ENCODE data around the gene EFCAB9. TPM values are rescaled to one million over a fixed set of nuclear protein-coding genes. Genes with fewer than 3 reads are reported as not detected.

The EFCAB9 gene
- total and polyA plus RNA-seq, 5 donors from 2014 or later = not detected

- H3K4me3 ChIP-seq (ENCODE audit: low read depth, low read length) = peak overlapping the region; percentile 69
- peaks cover 80% of the 10 kb centered on the region for H3K4me1 ChIP-seq (ENCODE audit: control insufficient read depth, insufficient read depth, low read length, poor library complexity, severe bottlenecking)
- Mint-ChIP-seq H3K4me1 (peaks cover 15 to 73% (median 39%) of the 10 kb centered on the region in 4 donors), H3K36me3 (peaks cover 17% of the 10 kb centered on the region), H3K27ac (peak overlapping the region; percentile 97 to 99 (median 99)), H3K4me3 (peak overlapping the region; percentile 96 to 100 (median 99)), H3K27me3 (no peaks in the 10 kb centered on the region), H3K9me3 (peaks cover 0 to 3% (median 0%) of the 10 kb centered on the region in 7 donors)
- peaks cover 7% of the 10 kb centered on the region for H3K36me3 ChIP-seq (ENCODE audit: control insufficient read depth, insufficient read depth, low read length)
- no peaks in the 10 kb centered on the region for H3K27me3 ChIP-seq (ENCODE audit: control insufficient read depth, insufficient read depth, low read length)
- DNase-seq = no peak
- no peaks in the 10 kb centered on the region for H3K9me3 ChIP-seq (ENCODE audit: control insufficient read depth in 2 of 2, low read length in 2 of 2)
- ATAC-seq (ENCODE audit: low read depth in 2 of 2) = no peak
- peak overlapping the region; percentile 95 for H3K27ac ChIP-seq (ENCODE audit: insufficient read depth, low read length, poor library complexity, severe bottlenecking)
Observed at GRCh38 chr5:172183881-172184280, 10.1 kb upstream of the EFCAB9 start.

- no peaks in the 10 kb centered on the region for H3K27me3 ChIP-seq (ENCODE audit: control insufficient read depth, insufficient read depth, low read length)
- H3K36me3 Mint-ChIP-seq = peaks cover 15% of the 10 kb centered on the region
- ATAC-seq (ENCODE audit: low read depth in 2 of 2) (no peak), DNase-seq (peak in 2 of 3 donors; percentile 37 to 38)
- H3K4me1 Mint-ChIP-seq = peaks cover 12 to 61% (median 32%) of the 10 kb centered on the region in 4 donors
- peak overlapping the region; percentile 97 to 99 (median 99) for H3K27ac Mint-ChIP-seq
- peak overlapping the region; percentile 95 for H3K27ac ChIP-seq (ENCODE audit: insufficient read depth, low read length, poor library complexity, severe bottlenecking)
- H3K4me1 ChIP-seq (ENCODE audit: control insufficient read depth, insufficient read depth, low read length, poor library complexity, severe bottlenecking) = peaks cover 70% of the 10 kb centered on the region
- peaks cover 7% of the 10 kb centered on the region for H3K36me3 ChIP-seq (ENCODE audit: control insufficient read depth, insufficient read depth, low read length)
- H3K4me3 Mint-ChIP-seq = peak overlapping the region; percentile 96 to 100 (median 99)
- no peaks in the 10 kb centered on the region for H3K9me3 ChIP-seq (ENCODE audit: control insufficient read depth in 2 of 2, low read length in 2 of 2)
- no peaks in the 10 kb centered on the region for H3K27me3 Mint-ChIP-seq
- H3K9me3 Mint-ChIP-seq = peaks cover 0 to 3% (median 0%) of the 10 kb centered on the region in 7 donors
- H3K4me3 ChIP-seq (ENCODE audit: low read depth, low read length) = peak overlapping the region; percentile 95
Observed at GRCh38 chr5:172185096-172185461, 8.9 kb upstream of the EFCAB9 start.

DNA sequence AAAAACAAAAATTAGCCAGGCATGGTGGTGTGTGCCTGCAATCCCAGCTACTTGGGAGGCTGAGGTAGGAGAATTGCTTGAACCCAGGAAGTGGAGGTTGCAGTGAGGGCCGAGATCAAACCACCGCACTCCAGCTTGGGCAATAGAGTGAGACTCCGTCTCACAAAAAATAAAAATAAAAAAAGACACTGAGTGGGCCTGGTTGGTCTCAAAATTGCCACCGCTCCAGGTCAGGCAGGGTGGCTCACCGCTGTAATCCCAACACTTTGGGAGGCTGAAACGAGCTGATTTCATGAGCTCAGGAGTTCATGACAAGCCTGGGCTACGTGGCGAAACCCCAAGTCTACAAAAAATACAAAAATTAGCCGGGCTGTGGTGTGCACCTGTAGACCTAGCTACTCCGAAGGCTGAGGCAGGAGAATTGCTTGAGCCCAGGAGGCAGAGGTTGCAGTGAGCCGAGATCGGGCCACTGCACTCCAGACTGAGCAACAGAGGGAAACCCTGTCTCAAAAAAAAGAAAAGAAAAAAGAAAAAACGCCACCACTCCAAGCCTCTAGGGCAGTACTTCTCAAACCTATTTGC, 7.8 kb upstream of the EFCAB9 start:
- Mint-ChIP-seq H3K4me1 (peaks cover 6 to 50% (median 24%) of the 10 kb centered on the region in 4 donors), H3K27ac (peak overlapping the region; percentile 97 to 99 (median 99)), H3K36me3 (peaks cover 10% of the 10 kb centered on the region), H3K27me3 (no peaks in the 10 kb centered on the region), H3K4me3 (peak overlapping the region; percentile 96 to 100 (median 99)), H3K9me3 (peaks cover 0 to 3% (median 0%) of the 10 kb centered on the region in 7 donors)
- H3K27me3 ChIP-seq (ENCODE audit: control insufficient read depth, insufficient read depth, low read length) = no peaks in the 10 kb centered on the region
- peak overlapping the region; percentile 95 for H3K27ac ChIP-seq (ENCODE audit: insufficient read depth, low read length, poor library complexity, severe bottlenecking)
- DNase-seq (no peak), ATAC-seq (ENCODE audit: low read depth in 2 of 2) (no peak)
- peak overlapping the region; percentile 95 for H3K4me3 ChIP-seq (ENCODE audit: low read depth, low read length)
- peaks cover 58% of the 10 kb centered on the region for H3K4me1 ChIP-seq (ENCODE audit: control insufficient read depth, insufficient read depth, low read length, poor library complexity, severe bottlenecking)
- H3K36me3 ChIP-seq (ENCODE audit: control insufficient read depth, insufficient read depth, low read length) = peaks cover 7% of the 10 kb centered on the region
- H3K9me3 ChIP-seq (ENCODE audit: control insufficient read depth in 2 of 2, low read length in 2 of 2) = no peaks in the 10 kb centered on the region

DNA sequence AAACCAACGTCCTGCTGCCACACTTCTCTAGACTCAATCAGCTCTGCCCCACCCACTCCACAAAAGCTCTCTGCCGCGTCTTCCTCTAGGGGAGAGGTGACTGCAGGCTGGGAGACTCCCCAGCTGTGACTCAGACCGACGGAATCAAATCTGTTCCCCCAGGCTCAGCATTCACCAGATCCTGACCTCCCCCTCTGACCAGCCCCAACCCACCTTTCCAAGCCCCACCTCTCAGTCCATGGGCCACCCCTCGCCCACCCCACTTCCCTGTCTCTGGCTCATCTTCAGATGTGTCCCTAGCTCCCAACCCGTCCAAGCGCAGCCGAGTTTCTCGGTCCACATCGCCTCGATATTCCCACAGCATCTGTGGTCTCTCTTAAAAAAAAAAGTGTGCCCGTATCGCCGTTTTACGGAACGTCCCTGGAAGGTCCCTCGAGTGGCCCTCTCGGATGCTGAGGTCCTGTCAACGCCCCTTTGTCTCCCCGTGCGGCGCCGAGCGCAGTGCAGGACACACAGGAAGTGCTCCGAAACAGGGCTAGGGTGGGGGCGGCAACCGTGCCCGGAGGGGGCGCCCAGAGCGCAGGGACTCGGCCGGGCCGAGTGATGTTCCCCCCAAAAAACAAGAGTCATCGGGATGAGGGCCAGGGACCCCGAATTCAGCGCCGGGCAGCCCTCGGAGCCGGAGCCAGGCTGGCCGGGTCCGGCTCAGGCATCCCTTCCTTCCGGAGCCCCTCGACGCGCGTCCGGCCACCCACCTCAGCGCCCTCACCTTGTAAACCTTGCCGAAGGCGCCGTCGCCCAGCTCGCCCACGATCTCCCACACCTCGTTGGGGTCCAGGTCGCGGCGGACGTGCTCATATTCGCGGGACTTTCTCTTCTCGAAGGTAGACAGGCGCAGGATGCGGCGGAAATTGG, 6.6 kb upstream of the EFCAB9 start:
- Mint-ChIP-seq H3K27me3 (no peaks in the 10 kb centered on the region), H3K27ac (peak overlapping the region; percentile 97 to 99 (median 97)), H3K4me1 (peaks cover 6 to 39% (median 23%) of the 10 kb centered on the region in 4 donors), H3K4me3 (peak overlapping the region; percentile 96 to 100 (median 99)), H3K9me3 (peaks cover 0 to 3% (median 0%) of the 10 kb centered on the region in 7 donors), H3K36me3 (peaks cover 10% of the 10 kb centered on the region)
- peak overlapping the region; percentile 95 for H3K27ac ChIP-seq (ENCODE audit: insufficient read depth, low read length, poor library complexity, severe bottlenecking)
- DNase-seq (peak; percentile 60 to 82 (median 66)), ATAC-seq (ENCODE audit: low read depth in 2 of 2) (peak; percentile 29 to 31)
- H3K36me3 ChIP-seq (ENCODE audit: control insufficient read depth, insufficient read depth, low read length) = peaks cover 7% of the 10 kb centered on the region
- peak overlapping the region; percentile 95 for H3K4me3 ChIP-seq (ENCODE audit: low read depth, low read length)
- no peaks in the 10 kb centered on the region for H3K9me3 ChIP-seq (ENCODE audit: control insufficient read depth in 2 of 2, low read length in 2 of 2)
- peaks cover 48% of the 10 kb centered on the region for H3K4me1 ChIP-seq (ENCODE audit: control insufficient read depth, insufficient read depth, low read length, poor library complexity, severe bottlenecking)
- no peaks in the 10 kb centered on the region for H3K27me3 ChIP-seq (ENCODE audit: control insufficient read depth, insufficient read depth, low read length)

DNA sequence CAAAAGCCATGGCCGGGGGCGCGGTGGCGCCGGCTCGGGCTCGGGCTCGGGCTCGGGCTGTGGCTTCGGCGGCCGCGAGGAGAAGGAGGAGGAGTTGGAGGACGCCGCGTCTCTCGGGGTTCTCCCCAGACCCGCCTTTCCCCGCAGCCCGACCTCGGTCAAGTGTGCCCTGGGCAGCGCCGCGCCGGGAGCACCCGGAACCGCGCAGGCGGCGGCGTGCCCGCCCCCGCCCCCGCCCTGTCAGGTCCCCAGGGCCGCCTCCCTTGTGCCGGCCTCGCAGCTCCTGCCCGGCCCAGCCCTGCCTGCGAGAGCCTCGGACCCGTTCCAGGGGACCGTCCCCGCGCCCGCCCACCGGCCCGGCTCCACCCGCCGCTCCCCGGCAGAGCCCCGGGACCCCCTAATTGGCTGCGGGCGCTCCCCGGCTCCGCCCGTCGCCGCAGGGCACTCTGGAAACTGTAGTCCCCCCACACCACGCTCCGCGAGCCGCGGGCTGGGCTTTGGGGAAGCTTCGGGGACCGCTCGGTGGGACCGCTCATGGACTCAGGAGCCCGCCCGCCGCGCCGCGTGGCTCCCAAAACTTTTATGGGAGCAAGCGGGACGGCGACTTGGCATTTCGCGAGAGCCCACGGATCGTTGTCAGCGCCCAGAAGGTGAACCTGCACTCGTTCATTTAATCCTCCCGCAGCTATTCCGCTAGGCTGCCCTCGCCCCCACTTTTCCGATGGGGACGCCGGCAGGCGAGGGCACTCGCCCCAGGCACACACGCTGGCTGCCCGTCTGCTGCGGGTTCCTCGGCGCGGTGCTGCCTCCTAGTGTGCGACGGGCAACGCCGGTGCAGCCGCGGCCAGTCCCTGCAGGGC, 5.7 kb upstream of the EFCAB9 start, which contains the start of gene STK10:
Gene STK10 (minus strand): TSS at position 192 of the 860 bp plus-strand sequence. CDS start 182 bp downstream, at position 10.
- Mint-ChIP-seq H3K36me3 (peaks cover 5% of the 10 kb centered on the region), H3K4me3 (peak within 1 kb of the TSS; percentile 96 to 100 (median 99)), H3K27ac (peak within 1 kb of the TSS; percentile 97 to 99 (median 97)), H3K27me3 (no peaks in the 10 kb centered on the region), H3K9me3 (peaks cover 0 to 3% (median 0%) of the 10 kb centered on the region in 7 donors), H3K4me1 (peaks cover 2 to 30% (median 16%) of the 10 kb centered on the region in 4 donors)
- ATAC-seq (ENCODE audit: low read depth in 2 of 2) = peak; percentile 81 to 83
- Histone ChIP-seq H3K4me3 (ENCODE audit: low read depth, low read length) (peak within 1 kb of the TSS; percentile 95), H3K9me3 (ENCODE audit: control insufficient read depth in 2 of 2, low read length in 2 of 2) (no peaks in the 10 kb centered on the region), H3K4me1 (ENCODE audit: control insufficient read depth, insufficient read depth, low read length, poor library complexity, severe bottlenecking) (peaks cover 39% of the 10 kb centered on the region), H3K27me3 (ENCODE audit: control insufficient read depth, insufficient read depth, low read length) (no peaks in the 10 kb centered on the region), H3K27ac (ENCODE audit: insufficient read depth, low read length, poor library complexity, severe bottlenecking) (peak within 1 kb of the TSS; percentile 95), H3K36me3 (ENCODE audit: control insufficient read depth, insufficient read depth, low read length) (peaks cover 7% of the 10 kb centered on the region)
- peak; percentile 85 to 94 (median 91) for DNase-seq

DNA sequence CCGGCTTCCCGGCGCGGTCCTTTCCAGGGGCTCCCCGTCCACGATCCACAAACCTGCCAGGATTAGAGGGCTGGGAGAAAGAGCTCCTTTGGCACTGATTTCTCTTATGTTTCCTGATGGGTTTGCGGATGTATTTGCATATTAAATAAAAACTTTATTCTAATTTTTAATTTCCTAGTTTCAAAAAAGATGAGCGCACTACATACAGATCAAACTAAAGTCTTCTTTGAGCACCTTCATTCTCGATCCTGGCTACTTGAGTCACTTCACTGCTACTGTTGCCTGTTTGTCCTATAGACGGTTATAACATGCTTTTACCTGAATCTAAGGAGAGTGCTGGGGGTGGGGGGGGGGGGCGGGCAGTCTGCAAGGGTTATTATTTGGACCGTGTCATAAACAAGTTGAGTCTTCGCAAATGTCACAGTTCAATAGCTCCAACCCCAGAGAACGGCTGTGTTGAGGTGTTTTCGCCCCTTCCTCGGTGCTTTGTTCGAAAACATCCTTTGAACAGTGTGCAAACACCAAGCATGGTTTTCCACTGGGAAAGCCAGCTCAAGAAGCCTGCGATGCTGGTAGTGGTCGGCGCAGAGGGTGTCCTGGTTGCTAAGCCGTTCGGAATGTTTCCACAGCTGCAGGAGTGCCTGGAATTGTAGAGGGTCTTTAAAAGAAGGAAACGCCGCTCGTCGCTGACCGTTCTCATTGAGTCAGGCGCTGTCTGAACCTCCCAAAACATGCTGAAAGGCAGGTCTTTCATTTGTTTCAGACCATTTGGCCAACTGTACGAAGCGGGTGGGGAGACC, 4.9 kb upstream of the EFCAB9 start:
- no peak for ATAC-seq (ENCODE audit: low read depth in 2 of 2)
- no peaks in the 10 kb centered on the region for H3K27me3 Mint-ChIP-seq
- H3K9me3 Mint-ChIP-seq = peaks cover 0 to 3% (median 0%) of the 10 kb centered on the region in 7 donors
- H3K4me1 Mint-ChIP-seq = peaks cover 0 to 22% (median 12%) of the 10 kb centered on the region in 4 donors
- peak overlapping the region in 3 of 4 donors; percentile 86 to 100 (median 98) for H3K4me3 Mint-ChIP-seq
- H3K27me3 ChIP-seq (ENCODE audit: control insufficient read depth, insufficient read depth, low read length) = no peaks in the 10 kb centered on the region
- peak overlapping the region in 2 of 3 donors; percentile 76 to 91 for H3K27ac Mint-ChIP-seq
- H3K9me3 ChIP-seq (ENCODE audit: control insufficient read depth in 2 of 2, low read length in 2 of 2) = no peaks in the 10 kb centered on the region
- H3K36me3 ChIP-seq (ENCODE audit: control insufficient read depth, insufficient read depth, low read length) = peaks cover 2% of the 10 kb centered on the region
- peaks cover 30% of the 10 kb centered on the region for H3K4me1 ChIP-seq (ENCODE audit: control insufficient read depth, insufficient read depth, low read length, poor library complexity, severe bottlenecking)
- peaks cover 5% of the 10 kb centered on the region for H3K36me3 Mint-ChIP-seq
- H3K4me3 ChIP-seq (ENCODE audit: low read depth, low read length) = no peak overlapping the region
- DNase-seq = no peak
- peak overlapping the region; percentile 95 for H3K27ac ChIP-seq (ENCODE audit: insufficient read depth, low read length, poor library complexity, severe bottlenecking)
